Smooth muscle cell of the brain vasculature (primary cell): ENCODE measurements around the gene ZCCHC14.
"Not testable (repeated sequence)": the region's sequence is repeated elsewhere in the genome, so short reads cannot be mapped to it uniquely, and the experiment has no call there.

Source experiments
- DNase-seq: peaks from one replicate; pipeline ENCODE4 v3.0.0-alpha.2; 2012; ENCODE audit warnings: low read depth, low spot score

The ZCCHC14 gene

DNA sequence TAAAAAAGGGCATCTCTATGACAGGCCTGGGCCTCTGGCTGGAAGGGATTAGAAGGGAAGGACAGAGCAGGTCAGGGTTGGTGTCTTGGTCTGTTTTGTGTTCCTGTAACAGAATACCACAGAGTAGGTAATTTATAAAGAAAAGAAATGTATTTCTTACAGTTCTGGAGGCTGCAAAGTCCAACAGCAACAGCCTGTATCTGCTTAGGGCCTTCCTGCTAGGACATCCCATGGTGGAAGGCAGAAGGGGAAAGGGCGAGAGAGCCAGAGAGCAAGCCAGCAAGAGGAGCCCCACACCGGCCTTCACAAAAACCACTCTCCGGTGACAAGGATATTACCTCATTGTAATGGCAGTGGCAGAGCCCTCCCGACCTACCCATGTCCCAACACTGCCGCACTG, 11.1 kb downstream of the ZCCHC14 start:
- not testable (repeated sequence) for DNase-seq

- not testable (repeated sequence) for DNase-seq
Observed at GRCh38 chr16:87477209-87477981, 15.4 kb downstream of the ZCCHC14 start.

- no peak for DNase-seq
Observed at GRCh38 chr16:87474566-87474996, 18.2 kb downstream of the ZCCHC14 start.

GRCh38 chr16:87474017-87474416, 18.8 kb downstream of the ZCCHC14 start:
- DNase-seq: no peak

GRCh38 chr16:87472935-87473334, 19.9 kb downstream of the ZCCHC14 start:
- DNase-seq: no peak

DNA sequence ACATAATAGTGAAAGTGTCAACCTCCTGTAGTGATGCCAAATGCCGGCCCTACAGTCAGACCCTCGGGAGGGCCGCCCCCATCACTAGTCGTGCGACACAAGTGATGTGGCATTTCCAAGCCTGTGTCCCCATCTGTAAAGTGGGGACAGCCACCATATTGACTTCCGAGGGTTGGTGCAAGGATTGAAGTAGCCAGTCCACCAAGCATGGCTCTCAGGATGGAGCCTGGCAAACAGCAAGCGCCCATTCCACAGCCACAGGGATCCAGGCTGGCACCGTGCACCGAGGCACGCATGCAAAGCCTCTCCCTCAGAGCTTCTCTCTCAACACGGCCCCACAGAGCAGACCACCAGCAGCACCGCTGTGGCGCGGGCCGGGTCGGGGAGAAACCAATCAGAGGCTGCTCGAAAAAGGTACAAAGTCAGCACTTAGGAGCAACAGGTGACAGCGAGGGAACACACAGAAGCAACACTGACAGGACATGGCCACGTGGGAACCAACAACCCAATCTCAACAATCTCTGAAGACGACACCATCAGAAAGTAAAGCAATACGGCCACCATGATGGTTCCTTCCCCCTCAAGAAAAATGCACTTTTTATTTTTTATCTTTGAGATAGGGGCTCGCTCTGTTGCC, 20.6 kb downstream of the ZCCHC14 start:
- no peak for DNase-seq

GRCh38 chr16:87471278-87472141, 21.3 kb downstream of the ZCCHC14 start:
- no peak for DNase-seq

DNA sequence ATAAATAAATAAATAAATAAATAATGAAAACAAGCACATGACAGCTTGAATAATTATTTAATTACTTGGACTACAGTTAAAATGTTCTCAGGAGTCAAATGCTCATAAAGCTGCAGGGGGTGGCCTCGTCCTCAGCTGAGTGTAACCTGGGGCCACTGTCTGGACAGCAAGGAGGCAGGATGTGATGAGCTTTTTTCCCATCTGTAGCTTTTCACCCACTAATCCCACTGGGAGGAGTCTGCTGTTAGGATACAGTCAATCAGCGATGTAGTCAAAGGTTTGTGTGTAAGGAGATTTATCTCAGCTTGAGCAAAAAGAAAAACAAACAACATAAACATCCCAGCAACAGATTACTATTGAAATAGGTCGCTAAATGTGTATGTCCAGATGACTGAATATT, 22.5 kb downstream of the ZCCHC14 start:
- no peak for DNase-seq

- DNase-seq: no peak
Observed at GRCh38 chr16:87469169-87469568, 23.7 kb downstream of the ZCCHC14 start.

GRCh38 chr16:87468550-87468949, 24.3 kb downstream of the ZCCHC14 start:
- no peak for DNase-seq

DNA sequence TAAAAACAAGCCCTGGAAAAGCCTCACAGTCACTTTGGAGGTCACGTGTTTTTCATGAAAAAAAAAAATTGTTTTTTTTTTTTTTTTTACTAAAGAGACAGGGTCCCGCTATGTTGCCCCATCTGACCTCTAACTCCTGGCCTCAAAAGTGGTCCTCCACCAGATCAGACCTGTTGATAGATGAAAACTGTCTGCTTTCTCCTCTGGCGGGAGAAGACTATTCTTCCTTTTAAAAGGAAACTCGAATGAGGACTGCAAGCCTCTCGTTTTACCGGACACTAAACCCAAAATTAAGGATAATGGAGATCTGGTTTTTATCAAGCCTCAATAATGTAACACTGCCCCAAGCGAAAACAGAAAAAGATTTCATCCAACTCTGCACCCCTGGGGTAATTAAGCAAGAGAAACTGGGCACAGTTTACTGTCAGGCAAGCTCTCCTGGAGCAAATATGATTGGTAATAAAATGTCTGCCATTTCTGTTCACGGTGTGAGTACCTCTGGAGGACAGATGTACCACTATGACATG, 25.8 kb downstream of the ZCCHC14 start:
- DNase-seq: no peak

GRCh38 chr16:87465879-87466278, 26.9 kb downstream of the ZCCHC14 start:
- DNase-seq: no peak

DNA sequence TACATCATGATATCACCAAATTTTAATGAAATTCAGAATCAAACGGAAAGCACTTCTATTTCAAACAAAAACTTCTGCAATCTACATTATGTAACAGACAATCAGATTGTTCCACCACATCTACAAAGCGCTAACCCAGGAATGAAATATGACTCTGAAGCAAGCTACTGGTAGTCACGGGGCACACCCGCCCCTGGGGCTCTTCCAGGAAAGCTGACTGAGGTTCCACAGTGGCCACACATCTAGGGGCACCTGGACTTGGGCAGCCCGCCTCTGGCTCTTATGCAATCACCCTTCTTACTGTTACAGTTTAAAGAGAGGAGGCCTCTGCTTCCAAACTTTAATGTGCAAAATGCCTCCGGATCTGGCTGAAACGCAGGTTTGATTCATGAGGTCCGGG, 27.5 kb downstream of the ZCCHC14 start:
- DNase-seq: no peak

DNA sequence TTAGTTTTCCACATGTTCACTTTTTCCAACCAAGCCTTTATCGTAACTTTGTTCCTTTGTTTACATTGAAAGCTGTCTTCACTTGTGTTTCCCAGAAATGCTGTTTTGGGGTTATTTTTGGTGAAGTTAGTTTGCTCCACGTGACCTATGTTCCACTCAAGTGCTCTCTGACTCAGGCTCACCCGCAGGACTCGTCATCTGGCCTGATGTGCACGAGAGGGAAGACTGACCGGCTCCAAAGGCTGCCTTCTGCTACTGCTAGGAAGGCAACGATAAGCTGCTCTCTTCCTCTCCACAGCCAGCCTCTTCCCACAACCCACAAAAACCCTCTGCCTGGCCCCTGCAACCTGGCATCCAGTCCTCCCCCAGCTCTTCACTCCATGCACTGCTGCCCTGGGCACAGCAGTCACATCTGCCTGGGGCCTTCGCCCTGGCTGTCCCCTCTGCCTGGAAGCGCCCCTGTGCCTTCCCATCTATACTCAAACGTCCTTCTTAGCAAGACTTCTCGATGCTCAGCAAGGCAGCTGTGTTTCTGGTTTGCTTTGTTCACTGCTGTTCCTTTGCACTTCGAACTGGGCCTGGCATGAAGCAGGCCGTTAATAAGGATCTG, 28.0 kb downstream of the ZCCHC14 start:
- peak; percentile 62 for DNase-seq

DNA sequence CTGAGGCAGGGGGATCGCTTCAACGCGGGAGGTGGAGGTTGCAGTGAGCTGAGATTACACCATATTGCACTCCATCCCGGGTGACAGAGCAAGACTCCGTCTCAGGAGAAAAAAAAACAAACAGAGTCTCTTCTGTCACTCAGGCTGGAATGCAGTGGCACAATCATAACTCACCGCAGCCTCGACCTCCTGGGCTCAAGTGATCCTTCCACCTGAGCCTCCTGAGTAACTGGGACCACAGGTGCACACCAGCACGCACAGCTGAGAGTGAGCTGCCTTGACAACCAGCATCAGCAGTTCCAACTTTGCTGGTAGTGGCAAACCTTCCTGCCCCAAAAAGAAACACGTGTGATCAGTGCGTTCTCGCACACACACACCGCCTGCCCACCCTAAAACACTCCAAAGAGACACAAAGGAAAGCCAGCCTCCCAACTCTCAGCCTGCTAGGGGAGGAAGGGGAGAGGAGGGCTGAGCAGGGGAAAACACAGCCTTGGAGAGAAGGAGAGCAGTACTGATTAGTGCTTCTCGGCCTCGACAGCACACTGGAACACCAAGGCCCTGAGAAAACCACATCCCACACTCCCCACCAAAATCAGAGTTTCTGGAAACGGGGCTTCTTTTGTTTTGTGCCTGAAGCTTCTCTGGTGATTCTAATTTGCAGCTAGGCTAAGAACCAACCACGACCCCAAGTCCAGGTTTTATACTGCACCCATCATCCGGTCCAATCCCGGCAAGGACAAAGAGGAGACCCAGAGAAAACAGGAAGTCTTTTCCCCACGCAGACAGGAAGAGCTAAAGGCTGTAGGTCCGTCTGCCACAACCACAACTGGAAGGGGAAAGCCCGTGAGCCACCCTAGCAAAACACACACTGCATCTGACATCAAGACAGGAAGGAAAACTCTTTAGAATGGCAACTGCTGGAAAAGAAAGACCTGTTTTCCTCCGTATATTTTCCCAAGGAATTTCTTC, 28.8 kb downstream of the ZCCHC14 start:
- no peak for DNase-seq

GRCh38 chr16:87461466-87461991, 31.3 kb downstream of the ZCCHC14 start:
- DNase-seq: no peak

DNA sequence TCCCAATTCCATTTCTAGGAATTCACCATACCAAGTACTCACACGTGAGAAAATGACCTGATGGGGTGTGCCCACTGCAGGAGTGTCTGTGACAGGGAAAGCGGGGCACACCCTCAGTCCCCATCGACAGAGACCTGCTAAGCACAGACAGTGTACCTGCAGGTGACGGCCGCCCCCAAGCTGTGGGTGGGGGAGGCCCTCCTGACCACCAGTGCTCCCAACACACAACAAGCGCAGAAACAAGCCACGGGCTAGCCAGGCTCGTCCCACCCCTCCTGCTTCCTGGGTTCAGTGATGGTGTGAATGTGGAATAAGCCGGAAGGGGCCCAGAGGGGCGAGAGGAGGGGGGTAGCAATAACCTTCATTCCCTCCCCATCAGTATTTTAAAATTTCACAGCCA, 31.9 kb downstream of the ZCCHC14 start:
- DNase-seq: no peak

- no peak for DNase-seq
Observed at GRCh38 chr16:87459833-87460232, 33.0 kb downstream of the ZCCHC14 start.

DNA sequence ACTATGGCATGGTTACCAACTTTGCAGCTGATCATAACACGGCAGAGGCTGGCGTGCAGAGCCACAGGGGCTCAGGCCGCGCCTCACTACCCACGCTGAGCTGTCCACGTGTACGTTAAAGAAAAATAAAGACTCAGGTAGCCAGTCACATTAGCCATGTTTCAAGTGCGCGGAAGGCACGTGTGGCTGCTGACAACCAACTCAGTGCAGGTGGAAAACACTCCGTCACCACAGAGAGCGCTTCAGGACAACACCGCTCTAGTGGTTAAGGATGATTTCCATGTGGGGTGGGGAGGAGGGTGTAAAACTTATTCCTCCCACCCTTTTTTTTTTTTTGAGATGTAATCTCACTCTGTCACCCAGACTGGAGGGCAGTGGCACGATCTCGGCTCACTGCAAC, 33.8 kb downstream of the ZCCHC14 start:
- DNase-seq: no peak

- DNase-seq: no peak
Observed at GRCh38 chr16:87458424-87458915, 34.4 kb downstream of the ZCCHC14 start.
